HG02610 (cell line): ENCODE results near the gene CD44.

Source experiments
- ATAC-seq: cut with Tn5 transposase; IDR thresholded peaks from one replicate; pipeline ENCODE4 v1.9.1; 2021; ENCODE audit warnings: mild to moderate bottlenecking, moderate library complexity; ENCODE audit not compliant: unreplicated experiment

Gene CD44

GRCh38 chr11:35111161-35112055 is 27.6 kb upstream of the CD44 start:
- ATAC-seq = no peak

GRCh38 chr11:35112056-35112845 is 26.7 kb upstream of the CD44 start:
- ATAC-seq = no peak

- no peak for ATAC-seq
These were observed 26.2 kb upstream of the CD44 start for GRCh38 chr11:35112846-35113105.

- ATAC-seq = peak; percentile 50
These were observed 23.9 kb upstream of the CD44 start for GRCh38 chr11:35114906-35115687.

GRCh38 chr11:35115688-35116030 is 23.3 kb upstream of the CD44 start:
- no peak for ATAC-seq

GRCh38 chr11:35116245-35116644 is 22.7 kb upstream of the CD44 start:
- no peak for ATAC-seq

- ATAC-seq = no peak
These were observed 22.0 kb upstream of the CD44 start for GRCh38 chr11:35116762-35117640.

GRCh38 chr11:35118906-35119305 is 20.1 kb upstream of the CD44 start:
- peak; percentile 76 for ATAC-seq

GRCh38 chr11:35121326-35121865 is 17.6 kb upstream of the CD44 start:
- ATAC-seq = peak; percentile 28

GRCh38 chr11:35122308-35122707 is 16.7 kb upstream of the CD44 start:
- no peak for ATAC-seq

GRCh38 chr11:35126000-35126878 is 12.7 kb upstream of the CD44 start:
- peak; percentile 52 for ATAC-seq

- peak; percentile 30 for ATAC-seq
These were observed 11.9 kb upstream of the CD44 start for GRCh38 chr11:35126879-35127581.

- peak; percentile 32 for ATAC-seq
These were observed 11.4 kb upstream of the CD44 start for GRCh38 chr11:35127619-35128018.

- ATAC-seq = no peak
These were observed 7.9 kb upstream of the CD44 start for GRCh38 chr11:35131094-35131493.

GRCh38 chr11:35131886-35132285 is 7.1 kb upstream of the CD44 start:
- ATAC-seq = no peak

- no peak for ATAC-seq
These were observed 5.3 kb upstream of the CD44 start for GRCh38 chr11:35133656-35134055.

GRCh38 chr11:35134403-35135148 is 4.4 kb upstream of the CD44 start:
- no peak for ATAC-seq

- no peak for ATAC-seq
These were observed 3.7 kb upstream of the CD44 start for GRCh38 chr11:35135222-35135621.
